NK-92 (cell line): ENCODE results near the gene ADAM12.

Experiments used
- DNase-seq: peaks from one replicate; lab custom pipeline; 2025; ENCODE audit not compliant: unreplicated experiment; lab: John Stamatoyannopoulos, UW

ADAM12 gene

DNA sequence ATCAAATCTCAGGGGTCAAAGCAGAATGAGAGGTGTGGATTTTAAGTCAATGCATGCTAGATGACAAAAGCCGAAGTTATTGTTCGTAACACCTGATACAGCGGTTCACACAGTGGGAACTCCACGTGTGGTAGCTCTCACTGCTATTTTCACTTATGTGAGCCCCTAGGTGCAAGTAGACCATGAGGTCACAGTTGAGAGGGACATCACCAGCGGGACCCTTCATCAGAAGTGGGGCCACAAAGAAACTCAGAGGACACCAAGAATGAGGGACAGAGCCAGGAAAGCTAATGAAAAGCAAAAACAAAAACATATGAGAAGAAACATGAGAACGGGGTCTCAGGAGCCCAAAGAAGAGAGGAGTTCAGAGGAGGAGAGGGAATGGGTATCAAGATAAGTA is 63.5 kb downstream of the ADAM12 start:
- no peak for DNase-seq

DNA sequence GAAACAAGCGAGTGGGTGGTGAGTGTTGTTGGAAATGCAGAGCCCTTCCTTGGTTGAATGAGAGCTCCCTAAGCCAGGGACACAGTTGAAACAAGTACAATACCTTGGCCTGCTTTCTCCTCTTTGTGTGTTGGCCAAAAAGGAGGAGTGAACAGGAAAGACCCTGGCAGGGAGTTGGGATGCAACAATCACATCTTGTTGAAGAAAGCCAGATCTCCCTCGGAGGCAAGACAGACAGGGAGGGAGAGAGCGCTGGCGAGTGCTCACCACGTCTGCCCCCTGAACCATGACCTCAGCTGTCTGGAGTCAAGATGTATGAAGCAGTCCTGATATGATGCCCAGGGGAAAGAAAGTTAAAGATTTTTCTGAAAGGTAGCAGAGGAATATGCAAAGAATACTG is 66.8 kb downstream of the ADAM12 start:
- DNase-seq = no peak

- DNase-seq = no peak
Observed at GRCh38 chr10:126317751-126318150, 70.5 kb downstream of the ADAM12 start.

DNA sequence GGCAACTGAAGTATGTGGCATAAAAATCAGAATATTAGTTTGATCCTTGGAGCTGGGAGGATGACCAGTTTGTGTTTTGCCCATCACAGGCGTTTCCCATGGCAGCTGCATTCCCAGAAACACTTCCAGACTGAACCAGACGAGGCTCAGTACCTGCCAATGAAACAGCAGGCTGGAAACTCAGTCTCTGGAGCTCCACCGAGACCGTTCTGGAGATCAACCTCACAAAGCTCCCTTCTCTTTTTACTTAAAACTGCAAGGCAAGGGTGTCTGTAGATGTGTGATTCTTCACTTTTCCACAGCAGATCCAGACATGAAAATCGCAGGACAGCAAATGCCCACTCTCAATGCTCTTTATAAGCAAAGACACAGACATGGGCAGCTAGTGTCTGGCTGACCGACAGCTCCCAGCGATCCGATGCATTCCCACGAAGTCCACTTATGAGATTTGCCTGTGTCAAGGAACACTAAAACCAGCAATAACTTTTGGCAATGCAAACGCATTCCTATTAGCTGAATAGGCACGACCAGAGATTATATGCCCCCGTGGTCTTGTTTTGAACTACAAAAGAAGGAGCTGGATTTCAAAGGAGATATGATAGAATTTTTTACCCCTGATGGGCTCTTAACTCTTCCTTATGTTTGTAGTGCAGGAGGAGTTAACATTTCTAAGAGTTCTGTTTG is 72.6 kb downstream of the ADAM12 start:
- no peak for DNase-seq

DNA sequence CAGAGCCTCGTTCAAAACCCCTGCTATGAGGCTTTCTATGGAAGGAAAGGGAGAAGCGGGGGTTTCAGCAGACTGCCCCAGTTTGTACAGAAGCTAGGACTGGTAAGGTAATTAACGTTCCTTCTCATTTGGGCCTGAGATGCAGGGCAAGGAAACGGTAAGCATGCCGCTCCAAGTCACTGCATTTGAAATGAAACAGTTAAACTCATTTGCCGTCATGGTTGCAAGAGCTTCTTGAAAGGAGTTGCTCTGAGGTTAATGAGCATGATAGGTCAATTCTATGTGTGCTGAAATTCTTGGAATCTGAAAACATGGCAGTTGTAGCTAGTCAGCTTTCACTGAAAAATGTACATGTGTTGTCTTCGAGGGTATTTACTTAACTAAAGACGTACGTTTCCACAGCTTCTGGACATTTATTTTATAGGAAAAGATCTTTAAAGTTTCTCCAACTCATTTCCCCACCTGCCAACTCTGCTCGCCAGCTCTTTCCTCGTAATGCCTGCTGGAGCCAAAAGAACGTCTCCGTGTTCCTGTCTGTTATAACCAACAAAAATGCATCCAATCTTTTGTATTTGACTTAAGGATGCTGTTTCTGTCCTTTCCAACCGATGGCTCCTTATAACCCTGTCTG is 73.3 kb downstream of the ADAM12 start:
- DNase-seq = no peak

GRCh38 chr10:126312167-126312566 is 76.1 kb downstream of the ADAM12 start:
- no peak for DNase-seq

DNA sequence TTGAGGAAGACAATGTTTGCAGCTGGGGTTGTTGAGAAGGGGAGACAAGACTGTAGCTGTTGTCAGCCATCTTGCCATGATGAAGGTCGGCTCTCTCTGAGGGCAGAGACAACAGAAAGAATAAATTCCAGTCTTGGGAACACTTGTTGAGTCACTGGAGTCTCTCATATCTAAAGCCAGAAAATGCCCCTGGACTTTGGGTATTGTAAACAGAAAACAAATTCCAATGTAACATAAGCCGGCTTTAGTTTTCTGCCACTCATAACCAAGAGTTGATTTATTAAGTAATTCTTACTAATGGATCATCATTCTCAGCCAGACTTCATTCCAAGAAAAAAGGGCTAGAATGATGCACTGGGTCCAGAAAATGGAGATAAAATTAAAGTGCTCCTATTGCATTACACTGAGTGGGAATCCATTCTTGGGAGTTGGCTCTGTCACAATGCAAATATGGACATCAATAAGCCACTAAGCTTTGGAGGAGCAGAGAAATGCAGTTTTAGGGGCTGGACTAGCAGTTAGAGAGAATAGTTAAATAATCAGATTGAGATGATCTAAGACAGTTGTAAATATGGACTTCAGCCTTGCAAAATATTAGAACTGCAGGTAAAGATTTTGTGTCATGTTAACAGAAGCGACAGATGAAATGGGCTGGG is 78.9 kb downstream of the ADAM12 start:
- no peak for DNase-seq

GRCh38 chr10:126302826-126303665 is 85.2 kb downstream of the ADAM12 start:
- no peak for DNase-seq

- no peak for DNase-seq
Observed at GRCh38 chr10:126302476-126302756, 85.9 kb downstream of the ADAM12 start.

GRCh38 chr10:126301701-126302475 is 86.4 kb downstream of the ADAM12 start:
- no peak for DNase-seq

DNA sequence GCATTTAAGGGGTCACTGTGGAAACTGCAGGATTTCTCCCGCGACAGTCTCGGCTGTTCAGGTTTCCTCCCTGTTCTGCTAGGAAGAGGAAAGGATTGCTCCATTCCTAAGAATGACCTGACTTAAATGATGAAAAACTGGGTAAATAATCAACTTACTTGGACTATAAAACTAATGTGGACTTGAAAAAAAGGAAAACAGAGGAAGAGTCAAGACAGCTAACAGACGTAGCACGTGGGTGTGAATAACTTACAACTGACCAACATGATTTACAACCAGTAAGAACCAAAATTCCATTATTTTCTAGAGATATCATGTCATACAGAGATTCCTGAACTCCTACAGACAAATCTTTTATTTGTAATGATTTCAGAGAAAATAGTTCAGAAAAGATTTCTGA is 93.8 kb downstream of the ADAM12 start:
- DNase-seq = no peak

- DNase-seq = no peak
Observed at GRCh38 chr10:126290232-126290631, 98.0 kb downstream of the ADAM12 start.

DNA sequence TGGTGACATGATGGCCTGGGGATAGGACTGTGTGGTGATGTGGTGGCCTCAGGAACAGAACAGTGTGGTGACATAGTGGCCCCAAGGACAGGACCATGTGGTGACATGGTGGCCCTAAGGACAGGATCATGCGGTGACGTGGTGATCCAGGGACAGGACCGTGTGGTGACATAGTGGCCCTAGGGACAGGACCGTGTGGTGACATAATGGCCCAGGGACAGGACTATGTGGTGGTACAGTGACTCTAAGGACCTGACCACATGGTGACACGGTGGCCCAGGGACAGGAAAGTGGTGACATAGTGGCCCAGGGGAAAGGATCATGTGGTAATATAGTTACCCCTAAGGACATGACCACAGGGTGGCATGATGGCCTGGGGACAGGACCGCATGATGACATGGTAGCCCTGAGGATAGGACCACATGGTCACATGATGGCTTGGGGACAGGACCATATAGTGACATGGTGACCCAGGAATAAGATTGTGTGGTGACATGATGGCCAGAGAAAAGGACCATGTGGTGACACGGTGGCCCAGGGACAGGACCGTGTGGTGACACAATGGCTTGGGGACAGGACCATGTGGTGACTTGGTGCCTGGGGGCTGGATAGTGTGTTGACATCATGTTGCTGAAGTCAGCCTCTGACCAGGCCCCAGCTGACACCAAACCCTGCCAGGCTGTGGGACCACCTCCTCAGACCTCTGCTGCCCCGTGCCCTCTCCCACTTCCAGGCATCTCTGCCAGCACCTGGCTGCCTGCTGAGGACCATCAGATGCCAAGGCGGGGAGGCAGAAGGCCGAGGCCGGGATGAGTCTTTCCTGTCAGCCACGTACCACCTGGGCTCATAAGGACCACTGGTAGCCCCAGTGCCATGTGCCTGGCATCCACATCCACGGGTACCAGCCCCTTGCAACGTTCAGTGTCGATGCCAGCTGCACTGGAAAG is 99.5 kb downstream of the ADAM12 start:
- no peak for DNase-seq

GRCh38 chr10:126286256-126286780 is 102.0 kb downstream of the ADAM12 start:
- DNase-seq = no peak

- no peak for DNase-seq
Observed at GRCh38 chr10:126283307-126283706, 105.0 kb downstream of the ADAM12 start.

DNA sequence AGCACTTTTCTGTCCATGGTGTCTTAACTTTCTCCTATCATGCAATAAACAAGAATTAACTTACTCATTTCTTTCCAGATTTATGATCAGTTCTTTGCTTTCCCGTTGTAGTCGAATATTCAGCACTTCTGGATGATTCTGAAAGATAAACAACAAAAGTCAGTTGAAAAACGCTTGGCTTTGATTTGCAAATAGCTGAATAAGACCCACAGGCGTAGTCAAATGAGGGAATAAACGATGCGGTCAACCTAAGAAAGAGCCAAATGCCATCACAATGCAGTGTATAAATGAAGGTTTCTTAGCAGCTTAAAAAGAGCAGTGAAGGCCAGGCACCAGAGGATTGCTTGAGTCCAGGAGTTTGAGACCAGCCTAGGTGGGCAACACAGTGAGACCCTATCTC is 109.4 kb downstream of the ADAM12 start:
- DNase-seq = no peak

- DNase-seq = no peak
Observed at GRCh38 chr10:126277181-126277580, 111.1 kb downstream of the ADAM12 start.

DNA sequence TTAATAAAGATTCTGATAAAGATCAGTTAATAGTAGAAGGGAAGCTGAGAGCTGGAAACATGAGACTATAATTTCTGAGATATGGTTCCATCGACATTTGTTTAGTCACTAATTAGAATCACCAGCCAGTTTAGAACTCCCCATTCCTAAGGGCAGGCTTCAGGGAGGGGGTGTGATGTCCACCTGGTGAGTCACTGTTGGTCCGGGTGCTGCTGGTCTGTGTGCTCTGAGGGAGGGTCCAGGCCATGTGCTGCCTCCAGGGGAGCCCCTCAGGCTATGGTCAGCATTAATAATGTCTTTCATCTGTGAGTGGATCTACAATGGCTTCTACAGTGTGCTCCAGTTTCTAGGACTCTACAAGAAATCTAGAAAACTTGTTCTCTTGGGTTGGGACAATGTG is 115.8 kb downstream of the ADAM12 start:
- DNase-seq = no peak

DNA sequence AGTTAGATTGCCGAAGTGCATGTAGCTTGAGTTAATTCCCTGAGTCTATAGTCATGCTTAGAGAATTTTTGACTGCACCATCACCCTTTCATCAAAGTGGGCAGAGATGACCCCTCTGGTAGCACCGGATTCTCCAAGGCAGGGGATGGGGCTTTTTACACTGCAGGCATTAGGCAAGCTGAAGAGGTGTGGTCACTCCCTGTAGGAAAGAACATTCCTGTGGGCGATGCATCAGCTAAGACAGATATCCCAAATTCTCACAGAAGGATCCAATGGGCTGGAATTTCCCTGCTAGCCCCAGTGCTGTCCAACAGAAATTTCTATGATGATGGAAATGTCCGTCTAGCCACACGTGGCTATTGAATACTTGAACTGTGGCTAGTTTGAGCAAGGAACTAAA is 118.2 kb downstream of the ADAM12 start:
- DNase-seq = no peak
